Amygdala (tissue), 56 donors: Measurements from ENCODE around the gene NPPC.
A peak's percentile ranks its signal among the peaks of the same experiment; 100 is the strongest.

Experiments
- DNase-seq, 56 donors: peaks; one replicate each; lab custom pipeline; 2025; lab: John Stamatoyannopoulos, UW

Gene NPPC

GRCh38 chr2:231936491-231936890 is 10.3 kb upstream of the NPPC start:
- no peak for DNase-seq

GRCh38 chr2:231935815-231936214 is 9.6 kb upstream of the NPPC start:
- DNase-seq: no peak

DNA sequence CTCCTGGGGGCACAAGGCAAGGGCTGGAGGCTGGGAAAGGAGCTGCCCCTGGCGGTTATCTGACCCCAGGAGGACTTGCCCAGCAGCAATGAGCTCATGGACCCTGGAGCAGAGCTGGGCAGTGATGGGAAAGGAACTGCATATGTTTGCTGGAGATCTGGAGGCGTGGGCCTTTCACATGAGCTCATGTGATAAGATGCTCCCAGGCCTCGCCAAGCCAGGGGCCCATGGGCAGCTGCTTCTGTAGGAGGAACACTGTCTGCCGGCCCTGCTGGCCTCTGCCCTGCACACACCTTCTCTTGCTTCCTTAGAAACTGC is 9.0 kb upstream of the NPPC start:
- DNase-seq: no peak

DNA sequence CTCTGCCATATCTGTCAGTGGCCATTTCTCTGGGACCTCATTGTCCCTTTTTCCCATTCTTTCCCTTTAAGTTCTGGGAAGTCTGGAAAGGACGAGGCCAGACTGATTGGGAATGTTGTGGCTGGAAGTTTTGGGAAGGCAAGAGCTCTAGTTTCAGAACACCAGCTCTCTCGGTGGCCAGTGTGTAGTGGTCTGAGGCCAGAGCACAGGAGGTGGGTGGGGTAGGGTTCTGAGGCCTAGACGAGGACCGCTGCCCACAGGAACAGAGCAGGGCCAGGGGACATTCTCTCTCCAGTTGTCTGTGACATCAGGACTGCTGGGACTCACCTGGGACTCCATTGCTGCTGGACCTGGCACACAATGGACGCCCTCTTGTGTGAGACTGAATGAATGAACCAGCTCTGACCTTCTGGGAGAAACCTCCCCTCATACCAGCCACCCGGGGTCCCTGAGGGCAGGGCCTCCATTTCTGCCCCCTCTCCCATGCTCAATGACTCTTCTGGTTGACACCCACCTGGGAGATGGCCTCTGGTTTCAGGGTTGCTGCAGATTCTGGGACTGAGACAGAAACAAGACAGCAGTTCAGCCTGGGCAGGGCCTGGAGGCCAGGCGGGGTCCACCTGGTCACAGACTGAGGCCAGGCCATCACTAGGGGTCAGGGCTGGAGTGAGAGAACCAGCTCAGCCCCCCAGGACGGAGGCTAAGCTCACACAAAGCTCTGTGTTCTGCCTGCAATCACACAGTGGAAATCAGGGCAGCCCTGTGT is 8.4 kb upstream of the NPPC start:
- DNase-seq: no peak

GRCh38 chr2:231933916-231934401 is 7.8 kb upstream of the NPPC start:
- no peak for DNase-seq

- no peak for DNase-seq
Measured at GRCh38 chr2:231932985-231933915, 7.1 kb upstream of the NPPC start.

DNA sequence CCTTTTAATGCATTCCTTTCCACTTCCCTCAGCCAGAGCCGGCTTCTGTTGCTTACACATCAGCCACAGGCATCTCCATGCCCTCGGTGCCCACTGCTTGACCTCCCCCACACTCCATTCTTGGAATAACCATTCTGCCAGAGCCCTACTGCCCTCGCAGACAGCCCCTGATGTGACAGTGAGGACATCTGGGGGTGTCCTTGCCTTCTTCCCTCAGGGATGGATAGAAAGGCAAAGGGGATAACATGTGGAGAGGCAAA is 6.4 kb upstream of the NPPC start:
- no peak for DNase-seq

DNA sequence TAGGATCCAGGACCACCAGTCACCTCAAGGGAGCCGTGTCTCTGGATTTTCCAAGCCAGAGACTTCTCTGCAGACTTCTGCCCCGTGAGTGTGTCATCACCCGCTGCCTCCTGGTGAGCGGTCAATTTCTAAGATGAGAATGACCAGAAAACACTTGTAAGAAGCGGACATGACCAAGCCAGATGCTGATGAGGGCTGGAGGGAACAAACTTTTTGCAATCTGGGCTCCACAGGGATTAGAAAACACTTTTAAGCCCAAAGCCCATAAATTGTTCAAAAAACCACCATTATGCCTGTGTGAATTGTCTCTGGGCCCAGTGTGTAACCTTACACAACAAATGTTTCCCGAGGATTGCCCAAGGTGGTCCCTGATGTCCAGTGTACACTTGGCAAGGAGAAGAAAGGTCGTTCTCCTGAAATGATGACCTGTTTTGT is 5.3 kb upstream of the NPPC start:
- no peak for DNase-seq

GRCh38 chr2:231930593-231931281 is 4.5 kb upstream of the NPPC start:
- no peak for DNase-seq

GRCh38 chr2:231929961-231930592 is 3.9 kb upstream of the NPPC start:
- peak in 1 of 56 donors; percentile 7 for DNase-seq

- DNase-seq: no peak
Measured at GRCh38 chr2:231928901-231929725, 2.9 kb upstream of the NPPC start.

DNA sequence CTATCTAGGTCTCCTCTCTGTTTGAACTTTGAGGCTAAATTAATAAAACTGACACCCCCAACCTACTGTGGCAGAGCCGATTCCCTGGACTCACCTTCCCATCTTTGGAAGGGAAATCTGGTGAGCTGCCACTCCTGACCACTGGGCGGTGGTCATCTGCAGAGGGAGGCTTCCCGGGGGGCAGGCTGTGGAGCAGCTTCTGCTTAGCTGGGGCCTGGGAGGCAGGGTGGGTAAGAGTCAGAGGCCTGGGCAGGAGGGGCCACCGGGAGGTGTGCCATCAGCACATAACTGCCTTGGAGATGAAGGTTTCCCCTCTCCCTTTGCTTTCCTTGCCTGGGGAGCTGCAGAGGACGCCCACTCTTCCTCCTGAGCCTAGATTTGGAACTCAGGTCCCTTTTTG is 2.3 kb upstream of the NPPC start:
- DNase-seq: no peak

DNA sequence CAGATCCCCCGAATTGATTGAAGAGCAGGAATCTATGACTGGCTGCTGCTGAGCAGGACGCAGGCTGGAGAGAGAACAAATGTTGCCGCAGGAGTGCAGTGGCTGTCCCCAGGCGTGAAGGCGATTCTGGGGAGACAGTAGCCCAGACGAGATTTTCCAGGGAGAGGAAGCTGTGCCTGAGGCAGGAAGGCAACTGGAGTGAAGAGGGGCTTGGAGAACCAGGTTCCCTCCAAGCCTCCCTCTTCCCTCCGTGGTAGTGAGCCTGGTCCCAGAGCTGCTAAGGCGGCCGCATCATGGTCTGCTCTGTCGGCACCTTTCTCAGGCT is 1.3 kb upstream of the NPPC start:
- no peak for DNase-seq

- DNase-seq: peak in 30 of 56 donors; percentile 13 to 63 (median 33)
Measured at GRCh38 chr2:231926761-231927565, 767 bp upstream of the NPPC start.

- DNase-seq: peak in 52 of 56 donors; percentile 11 to 89 (median 48)
Measured at GRCh38 chr2:231925303-231926179, 655 bp downstream of the NPPC start.

- DNase-seq: no peak
Measured at GRCh38 chr2:231924889-231925275, 1.3 kb downstream of the NPPC start.

- DNase-seq: no peak
Measured at GRCh38 chr2:231923951-231924888, 2.0 kb downstream of the NPPC start.
